ENCODE results near the gene RCN2.

GRCh38 chr15:76968306-76968705 is 36.8 kb downstream of the RCN2 start:
- TF ChIP-seq EP300 (IDR thresholded peaks at IDR 0.05; ENCODE audit: borderline replicate concordance) (no peak), RAD21 (IDR thresholded peaks at IDR 0.05; ENCODE audit: low read depth) (no peak), FOXM1 (IDR thresholded peaks at IDR 0.05; ENCODE audit: borderline replicate concordance, low read depth) (no peak), YY1 (IDR thresholded peaks at IDR 0.05; ENCODE audit: low read depth) (no peak)

Measured in Ishikawa (cell line).